H1 (cell line): ENCODE results near the gene CCDC191. TPM values are rescaled to one million over a fixed set of nuclear protein-coding genes. Genes with fewer than 3 reads are reported as not detected.

Experiments
- CTCF ChIA-PET: fragments of 300-600 bp; sonication (Branson Sonifier 250); formaldehyde crosslinking; loops from one replicate; lab custom pipeline; 2021; ENCODE audit not compliant: partially characterized antibody; lab: Charles Lee
- POLR2A ChIA-PET: fragments of 300-600 bp; sonication (Branson Sonifier 250); formaldehyde crosslinking; loops from one replicate; lab custom pipeline; 2021; ENCODE audit warnings: inconsistent platforms; ENCODE audit not compliant: partially characterized antibody; lab: Charles Lee
- DNase-seq, 2 experiments: peaks; one replicate each; pipeline versions ENCODE4 v3.0.0 to v3.0.0-alpha.2; 2010 to 2022; ENCODE audit warnings: low spot score in 2 of 2, low read depth in 1 of 2, mixed read lengths in 1 of 2
- FAIRE-seq: peaks from 2 replicates; lab custom pipeline; 2011; peaks lifted over from hg19 to GRCh38; lab: Jason Lieb, UNC
- H2AFZ ChIP-seq: 2 replicates; pipeline ENCODE4 v1.8.1; 2012; ENCODE audit warnings: low read length, inconsistent platforms
- H2AK5ac ChIP-seq: 2 replicates; pipeline ENCODE4 v1.6.1; 2013; ENCODE audit warnings: low read depth, low read length
- H2BK120ac ChIP-seq: replicated peaks from 2 replicates; pipeline ENCODE3; 2013; ENCODE audit warnings: low read depth, low read length, inconsistent platforms
- H2BK12ac ChIP-seq: 2 replicates; pipeline ENCODE4 v1.6.1; 2013; ENCODE audit warnings: low read depth, low read length
- H2BK15ac ChIP-seq: 2 replicates; pipeline ENCODE4 v1.6.1; 2013; ENCODE audit warnings: low read length
- H2BK20ac ChIP-seq: 2 replicates; pipeline ENCODE4 v1.6.1; 2013; ENCODE audit warnings: low read length
- H2BK5ac ChIP-seq: 2 replicates; pipeline ENCODE4 v1.6.1; 2013; ENCODE audit warnings: low read depth, low read length
- H3K14ac ChIP-seq: 2 replicates; pipeline ENCODE4 v1.6.1; 2013; ENCODE audit warnings: inconsistent platforms; ENCODE audit not compliant: insufficient read length
- H3K18ac ChIP-seq: 2 replicates; pipeline ENCODE4 v1.6.1; 2013; ENCODE audit warnings: low read length; ENCODE audit errors: extremely low read depth
- H3K23ac ChIP-seq: 2 replicates; pipeline ENCODE4 v1.6.1; 2013; ENCODE audit warnings: inconsistent platforms; ENCODE audit not compliant: insufficient read length
- H3K23me2 ChIP-seq: 2 replicates; pipeline ENCODE4 v1.6.1; 2013; ENCODE audit warnings: low read depth, low read length
- H3K27ac ChIP-seq: 2 replicates; pipeline ENCODE4 v1.6.1; 2011; ENCODE audit warnings: low read depth, low read length, inconsistent platforms
- H3K27me3 ChIP-seq, 4 experiments: replicated peaks in 1 of 4; 1 replicate in 1 of 4; 2 replicates in 3 of 4; pipeline versions ENCODE4 v1.6.1 to v1.8.1; 2011 to 2013; ENCODE audit warnings: low read length in 3 of 4, mild to moderate bottlenecking in 3 of 4, inconsistent platforms in 2 of 4, mixed read lengths in 2 of 4, moderate library complexity in 1 of 4; ENCODE audit not compliant: control insufficient read depth in 3 of 4, insufficient read depth in 3 of 4; ENCODE audit errors: extremely low read depth in 1 of 4
- H3K36me3 ChIP-seq, 4 experiments: 2 replicates each; pipeline versions ENCODE4 v1.6.1 to v1.8.1; 2011 to 2013; ENCODE audit warnings: mild to moderate bottlenecking in 4 of 4, low read length in 3 of 4, moderate library complexity in 2 of 4, control low read depth in 1 of 4, inconsistent platforms in 1 of 4; ENCODE audit not compliant: insufficient read depth in 4 of 4, control insufficient read depth in 2 of 4
- H3K4ac ChIP-seq: replicated peaks from 2 replicates; pipeline ENCODE3; 2013; ENCODE audit warnings: low read length, low read depth, mixed read lengths, inconsistent platforms; ENCODE audit not compliant: insufficient read length
- H3K4me1 ChIP-seq, 4 experiments: replicated peaks in 1 of 4; 1 replicate in 1 of 4; 2 replicates in 3 of 4; pipeline versions ENCODE4 v1.6.1 to v1.8.1; 2011 to 2013; ENCODE audit warnings: low read length in 3 of 4, inconsistent platforms in 2 of 4, mixed read lengths in 1 of 4; ENCODE audit not compliant: insufficient read depth in 4 of 4, control insufficient read depth in 3 of 4
- H3K4me2 ChIP-seq, 2 experiments: 2 replicates each; pipeline versions ENCODE4 v1.6.1 to v1.8.1; 2011 to 2013; ENCODE audit warnings: low read depth in 2 of 2, low read length in 2 of 2, control low read depth in 1 of 2, inconsistent platforms in 1 of 2, mild to moderate bottlenecking in 1 of 2; ENCODE audit not compliant: insufficient read depth in 1 of 2
- H3K4me3 ChIP-seq, 4 experiments: fragments of 200-600, 300-600 bp in 1 of 4; sonication (generic), shearing (Covaris generic), sonication (Bioruptor Twin) in 1 of 4; 2 replicates each; pipeline versions ENCODE4 v1.5.1 to v1.8.1; 2011 to 2016; ENCODE audit warnings: low read length in 4 of 4, low read depth in 3 of 4, control low read depth in 2 of 4, inconsistent platforms in 2 of 4, mild to moderate bottlenecking in 2 of 4, mixed read lengths in 1 of 4, moderate library complexity in 1 of 4; ENCODE audit not compliant: insufficient read depth in 2 of 4; ENCODE audit errors: extremely low read depth in 1 of 4
- H3K56ac ChIP-seq: replicated peaks from 2 replicates; pipeline ENCODE3; 2013; ENCODE audit warnings: low read depth, mild to moderate bottlenecking, mixed read lengths, low read length, inconsistent platforms; ENCODE audit not compliant: insufficient read length
- H3K79me1 ChIP-seq: 2 replicates; pipeline ENCODE4 v1.6.1; 2013; ENCODE audit warnings: low read depth, low read length, control low read depth
- H3K79me2 ChIP-seq, 2 experiments: 2 replicates each; pipeline versions ENCODE4 v1.6.1 to v1.8.1; 2012 to 2013; ENCODE audit warnings: low read length in 2 of 2, mild to moderate bottlenecking in 2 of 2, inconsistent platforms in 1 of 2; ENCODE audit not compliant: insufficient read depth in 2 of 2, control insufficient read depth in 1 of 2
- H3K9ac ChIP-seq, 4 experiments: replicated peaks in 1 of 4; 1 replicate in 1 of 4; 2 replicates in 3 of 4; pipeline versions ENCODE4 v1.6.1 to v1.8.1; 2011 to 2013; ENCODE audit warnings: low read depth in 3 of 4, low read length in 3 of 4, control low read depth in 2 of 4, mild to moderate bottlenecking in 2 of 4, moderate library complexity in 2 of 4, inconsistent platforms in 1 of 4; ENCODE audit errors: extremely low read depth in 1 of 4
- H3K9me3 ChIP-seq, 2 experiments: 2 replicates each; pipeline versions ENCODE4 v1.6.1 to v1.8.1; 2012 to 2013; ENCODE audit warnings: mild to moderate bottlenecking in 2 of 2, moderate library complexity in 2 of 2, control low read depth in 1 of 2, inconsistent platforms in 1 of 2, low read depth in 1 of 2, low read length in 1 of 2, mixed read lengths in 1 of 2; ENCODE audit not compliant: insufficient read depth in 2 of 2
- H4K20me1 ChIP-seq, 2 experiments: replicated peaks in 1 of 2; 2 replicates each; pipeline versions ENCODE3 to v1.8.1; 2011 to 2013; ENCODE audit warnings: inconsistent platforms in 2 of 2, low read length in 2 of 2, mild to moderate bottlenecking in 1 of 2; ENCODE audit not compliant: insufficient read depth in 2 of 2, control insufficient read depth in 1 of 2
- H4K5ac ChIP-seq: 2 replicates; pipeline ENCODE4 v1.6.1; 2013; ENCODE audit warnings: low read length, low read depth, mixed read lengths, inconsistent platforms; ENCODE audit not compliant: insufficient read length
- H4K8ac ChIP-seq: 2 replicates; pipeline ENCODE4 v1.8.0; 2013; ENCODE audit warnings: mild to moderate bottlenecking, moderate library complexity, low read length, inconsistent platforms; ENCODE audit not compliant: insufficient read depth; ENCODE audit errors: extremely low read depth
- H4K91ac ChIP-seq: replicated peaks from 2 replicates; pipeline ENCODE3; 2013; ENCODE audit warnings: low read length, mixed read lengths, inconsistent platforms; ENCODE audit not compliant: insufficient read length
- CBX5 ChIP-seq: fragments of 300-800, 300-1000 bp; sonication (generic); IDR thresholded peaks from 2 replicates; pipeline ENCODE4 v1.7.1; 2016; ENCODE audit warnings: antibody characterized with exemption, low read length, low read depth
- CHD2 ChIP-seq: IDR thresholded peaks from 2 replicates; pipeline ENCODE4 v1.6.1; 2012; ENCODE audit warnings: low read length, improper control_type of control experiment
- CTBP2 ChIP-seq: IDR thresholded peaks from 2 replicates; pipeline ENCODE4 v1.7.0; 2011; ENCODE audit warnings: borderline replicate concordance, mild to moderate bottlenecking, moderate library complexity, mixed read lengths, low read length; ENCODE audit not compliant: insufficient read depth, insufficient read length
- EZH2 ChIP-seq: fragments of 200-600 bp; sonication (generic); IDR thresholded peaks from 2 replicates; pipeline ENCODE4 v1.7.1; 2012; ENCODE audit warnings: low read depth, mild to moderate bottlenecking, moderate library complexity, low read length, inconsistent platforms; ENCODE audit not compliant: severe bottlenecking
- PHF8 ChIP-seq: fragments of 200-600 bp; sonication (generic); conservative IDR thresholded peaks from 2 replicates; pipeline ENCODE4 v1.7.1; 2012; ENCODE audit warnings: low read depth, mild to moderate bottlenecking, inconsistent platforms, low read length, moderate library complexity
- RBBP5 ChIP-seq: IDR thresholded peaks from 2 replicates; pipeline ENCODE4 v1.7.1; 2012; ENCODE audit warnings: low read depth, mild to moderate bottlenecking, inconsistent platforms, low read length, moderate library complexity, borderline replicate concordance
- WGBS, 2 experiments: shearing (Covaris generic) in 1 of 2; methylation state at CpG; one replicate each; pipeline versions ENCODE4 v1.1.6 to v1.1.7; 2013 to 2015; ENCODE audit warnings: low lambda C conversion rate in 2 of 2, mixed read lengths in 2 of 2, inconsistent platforms in 1 of 2, low coverage in 1 of 2, missing lambda C conversion rate in 1 of 2; ENCODE audit not compliant: insufficient replicate concordance in 2 of 2, insufficient coverage in 1 of 2, insufficient read length in 1 of 2; ENCODE audit errors: extremely low coverage in 1 of 2, missing lambda C conversion rate in 1 of 2; 5-methylcytosine and 5-hydroxymethylcytosine counted together
- polyA plus RNA-seq, 7 experiments: library from polyadenylated mRNA; depleted of rRNA in 3 of 7; stranded (reverse) in 5 of 7; unstranded in 2 of 7; fragments of >200 nt in 5 of 7; fragments of 200-250 nt in 2 of 7; gene quantifications; 1 replicate in 5 of 7; 2 replicates in 1 of 7; 4 replicates in 1 of 7; pipeline versions ENCODE4 v1.2.1 to v1.2.3, GENCODE V29; 2011 to 2013; ENCODE audit warnings: missing spikeins in 2 of 7, mixed read lengths in 2 of 7
- total RNA-seq: library from RNA; stranded (reverse); fragmentation: NEBNext Ultra II Directional; extraction: Animal tissue kit (Norgen Biotek cat#: 25700); gene quantifications from 2 replicates; pipeline ENCODE4 v1.2.1, GENCODE V29; 2021
- TF ChIP-seq, protein P1 (sequence below): IDR thresholded peaks from 2 replicates; pipeline ENCODE4 v1.6.1; 2011; ENCODE audit warnings: low read length, improper control_type of control experiment
- TF ChIP-seq, protein P2 (sequence below): IDR thresholded peaks from 2 replicates; pipeline ENCODE4 v1.6.1; 2012; ENCODE audit warnings: inconsistent platforms

Gene CCDC191
- total and polyA plus RNA-seq, 2 of the 8 experiments (the other 6 are each of a cell fraction or from before 2014, with no cell fraction given): 0.65 to 1.3 TPM

- 0 out of 2 replicates have a peak overlapping the region, but pooled peaks have one; percentile 9 for H3K18ac ChIP-seq
- POLR2A ChIA-PET: no interaction called here
These were observed 46.9 kb upstream of the CCDC191 start for GRCh38 chr3:114103181-114103580.

More at GRCh38 chr3:114103181-114103580, 46.9 kb upstream of the CCDC191 start:
- Histone ChIP-seq H4K20me1 (no peaks in the 10 kb centered on the region), H4K91ac (peak overlapping the region; percentile 65), H3K4ac (peak overlapping the region; percentile 66), H3K23me2 (no peaks in the 10 kb centered on the region), H3K4me2 (peak overlapping the region in 1 of 2 experiments; percentile 28; a peak in 1 of 4 replicates), H3K56ac (no peak overlapping the region), H3K79me1 (no peaks in the 10 kb centered on the region), H2AFZ (0 out of 2 replicates have a peak overlapping the region, but pooled peaks have one; percentile 29), H4K5ac (no peak overlapping the region), H3K36me3 (no peaks in the 10 kb centered on the region), H3K4me1 (peaks cover 0 to 8% (median under 1%) of the 10 kb centered on the region in 4 experiments; a peak in 4 of 7 replicates), H2AK5ac (no peak overlapping the region), H2BK12ac (peak overlapping the region; percentile 77; the same call in 1 of the 2 replicates), H4K8ac (no peak overlapping the region), H3K27ac (no peak overlapping the region), H3K9me3 (no peaks in the 10 kb centered on the region), H3K4me3 (no peak overlapping the region), H2BK120ac (no peak overlapping the region), H3K9ac (no peak overlapping the region), H2BK15ac (no peak overlapping the region), H3K23ac (no peak overlapping the region), H3K79me2 (no peaks in the 10 kb centered on the region), H3K27me3 (no peaks in the 10 kb centered on the region), H2BK20ac (peak overlapping the region; percentile 73; the same call in 1 of the 2 replicates), H3K14ac (no peak overlapping the region), H2BK5ac (peak overlapping the region; percentile 73; the same call in 1 of the 2 replicates)
- FAIRE-seq: no peak
- CTCF ChIA-PET: no interaction called here
- 91% methylated on average over 27 of the region's 27 CpGs; no CpG with 5 or more reads in 1 of the 2 experiments for WGBS, 2 experiments
- no peak for TF ChIP-seq RBBP5
- TF ChIP-seq, protein P1, sequence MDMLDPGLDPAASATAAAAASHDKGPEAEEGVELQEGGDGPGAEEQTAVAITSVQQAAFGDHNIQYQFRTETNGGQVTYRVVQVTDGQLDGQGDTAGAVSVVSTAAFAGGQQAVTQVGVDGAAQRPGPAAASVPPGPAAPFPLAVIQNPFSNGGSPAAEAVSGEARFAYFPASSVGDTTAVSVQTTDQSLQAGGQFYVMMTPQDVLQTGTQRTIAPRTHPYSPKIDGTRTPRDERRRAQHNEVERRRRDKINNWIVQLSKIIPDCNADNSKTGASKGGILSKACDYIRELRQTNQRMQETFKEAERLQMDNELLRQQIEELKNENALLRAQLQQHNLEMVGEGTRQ: no peak
- no peak for TF ChIP-seq EZH2
- TF ChIP-seq CBX5: no peak
- TF ChIP-seq CHD2: no peak
- TF ChIP-seq PHF8: no peak
- TF ChIP-seq, protein P2, sequence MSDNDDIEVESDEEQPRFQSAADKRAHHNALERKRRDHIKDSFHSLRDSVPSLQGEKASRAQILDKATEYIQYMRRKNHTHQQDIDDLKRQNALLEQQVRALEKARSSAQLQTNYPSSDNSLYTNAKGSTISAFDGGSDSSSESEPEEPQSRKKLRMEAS: no peak
- no peak for TF ChIP-seq CTBP2
- peak in 1 of 2 experiments; percentile 49 for DNase-seq
